Transverse colon (tissue), 4 donors: Measurements from ENCODE around the gene TASOR. TPM values are rescaled to one million over a fixed set of nuclear protein-coding genes. Genes with fewer than 3 reads are reported as not detected.
"Not testable (repeated sequence)": the region's sequence is repeated elsewhere in the genome, so short reads cannot be mapped to it uniquely, and the experiment has no call there.

Experiments
- DNase-seq: peaks from one replicate; pipeline ENCODE4 v3.0.0-alpha.2; 2019
- H3K27ac ChIP-seq, 4 donors: fragments of 200-600 bp; sonication (generic); 2 replicates each; pipeline ENCODE4 v1.5.1; 2016 to 2018; ENCODE audit warnings: inconsistent platforms in 4 of 4
- H3K27me3 ChIP-seq: fragments of 200-600 bp; sonication (generic); 2 replicates; pipeline ENCODE4 v1.5.1; 2017; ENCODE audit warnings: inconsistent platforms
- H3K36me3 ChIP-seq, 4 donors: fragments of 200-600 bp; sonication (generic); 2 replicates each; pipeline ENCODE4 v1.5.1; 2017 to 2019; ENCODE audit warnings: inconsistent platforms in 4 of 4
- H3K4me1 ChIP-seq, 4 donors: fragments of 200-600 bp; sonication (generic); 2 replicates each; pipeline ENCODE4 v1.5.1; 2017 to 2020; ENCODE audit warnings: inconsistent platforms in 4 of 4
- H3K4me3 ChIP-seq, 4 donors: fragments of 200-600 bp; sonication (generic); 1 replicate in 1 of 4; 2 replicates in 3 of 4; pipeline versions ENCODE4 v1.5.1 to v1.6.1; 2017 to 2019; ENCODE audit warnings: inconsistent platforms in 4 of 4
- H3K9me3 ChIP-seq, 2 donors: fragments of 200-600 bp; sonication (generic); 2 replicates each; pipeline ENCODE4 v1.5.1; 2017 to 2019; ENCODE audit warnings: inconsistent platforms in 2 of 2
- CTCF ChIP-seq, 5 experiments: fragments of 200-600 bp in 3 of 5; fragments of 450-650 bp in 2 of 5; sonication (generic) in 3 of 5; IDR thresholded peaks; 1 replicate in 2 of 5; 2 replicates in 3 of 5; pipeline ENCODE4 v1.5.1; 2016 to 2017; ENCODE audit warnings: antibody characterized with exemption in 5 of 5, inconsistent platforms in 3 of 5, mild to moderate bottlenecking in 2 of 5, moderate library complexity in 1 of 5
- EP300 ChIP-seq: sonication (generic); formaldehyde crosslinking; IDR thresholded peaks from one replicate; pipeline ENCODE4 v1.6.1; 2017; ENCODE audit warnings: antibody characterized with exemption, low read depth
- POLR2A ChIP-seq: fragments of 450-650 bp; IDR thresholded peaks from one replicate; pipeline ENCODE4 v1.6.1; 2016; ENCODE audit warnings: antibody characterized with exemption, mild to moderate bottlenecking, moderate library complexity
- POLR2AphosphoS5 ChIP-seq, 3 donors: sonication (generic); formaldehyde crosslinking; IDR thresholded peaks; one replicate each; pipeline ENCODE4 v1.6.1; 2016; ENCODE audit warnings: antibody characterized with exemption in 3 of 3
- WGBS, 2 donors: methylation state at CpG; one replicate each; pipeline ENCODE4 v1.1.5; 2018; ENCODE audit warnings: low coverage in 1 of 2; 5-methylcytosine and 5-hydroxymethylcytosine counted together
- in situ Hi-C, 4 donors: fragments of 200-750 bp; cut with MboI; loops; one replicate each; pipeline versions ENCODE4 v1.15.0 to v1.15.1; 2017; ENCODE audit warnings: low sequenced_read_pairs in 3 of 4, low pct_ligation_motif_present in 1 of 4, low pct_unique_long_range_greater_than_20kb in 1 of 4
- intact Hi-C: fragments of 100-400 bp; cut with DNase I; formaldehyde crosslinking; loops from one replicate; pipeline ENCODE4 v1.15.1; 2023; ENCODE audit warnings: low total_unique reads
- total RNA-seq, 4 donors: library from RNA; depleted of rRNA; stranded (reverse); fragments of >200 nt; gene quantifications; one replicate each; pipeline ENCODE4 v1.1.0, GENCODE V29; 2016

TASOR gene
- total RNA-seq, 4 donors from 2014 or later, result 25.9 to 69.1 (median 57.1) TPM

- no peak overlapping the region for H3K27ac ChIP-seq
- in situ Hi-C loops, result no loop called here
- H3K9me3 ChIP-seq, result no peaks in the 10 kb centered on the region
Observed at GRCh38 chr3:56720849-56721248, 37.8 kb upstream of the TASOR start.

GRCh38 chr3:56718809-56719208 lies 35.7 kb upstream of the TASOR start:
- DNase-seq, H3K9me3 ChIP-seq, H3K27me3 ChIP-seq, H3K4me3 ChIP-seq, H3K27ac ChIP-seq, H3K36me3 ChIP-seq, intact Hi-C loops, H3K4me1 ChIP-seq, in situ Hi-C loops: not testable (repeated sequence)
- 97% methylated on average over 5 of the region's 21 CpGs; no CpG with 5 or more reads in 1 of the 2 donors for WGBS, 2 donors

More at GRCh38 chr3:56720849-56721248, 37.8 kb upstream of the TASOR start:
- Histone ChIP-seq H3K27me3 (no peaks in the 10 kb centered on the region), H3K4me1 (no peaks in the 10 kb centered on the region), H3K36me3 (no peaks in the 10 kb centered on the region), H3K4me3 (no peak overlapping the region)
- intact Hi-C loops, result no loop called here
- DNase-seq, result no peak
- TF ChIP-seq POLR2AphosphoS5 (IDR thresholded peaks at IDR 0.05) (no peak), CTCF (IDR thresholded peaks at IDR 0.05) (no peak), EP300 (no peak), POLR2A (no peak)

GRCh38 chr3:56711344-56711743 lies 28.3 kb upstream of the TASOR start:
- no peak for TF ChIP-seq EP300
- TF ChIP-seq CTCF (IDR thresholded peaks at IDR 0.05), result no peak
- no peak for TF ChIP-seq POLR2AphosphoS5 (IDR thresholded peaks at IDR 0.05)
- no peak for TF ChIP-seq POLR2A
- intact Hi-C loops, result no loop called here
- DNase-seq, result no peak
- in situ Hi-C loops, result no loop called here
- Histone ChIP-seq H3K27me3 (no peaks in the 10 kb centered on the region), H3K4me3 (no peak overlapping the region), H3K36me3 (no peaks in the 10 kb centered on the region), H3K4me1 (no peaks in the 10 kb centered on the region), H3K27ac (no peak overlapping the region), H3K9me3 (no peaks in the 10 kb centered on the region)
- WGBS, 2 donors, result 89% methylated on average over 2 of the region's 2 CpGs; no CpG with 5 or more reads in 1 of the 2 donors

GRCh38 chr3:56707412-56707811 lies 24.3 kb upstream of the TASOR start:
- intact Hi-C loops, H3K4me1 ChIP-seq, H3K27me3 ChIP-seq, H3K9me3 ChIP-seq, H3K4me3 ChIP-seq, H3K36me3 ChIP-seq, H3K27ac ChIP-seq: not testable (repeated sequence)
- WGBS, 2 donors, result 79 to 80% methylated on average over 6 of the region's 6 CpGs
- in situ Hi-C loops, result loop anchor here in 2 of 4 donors (5.0 to 10.0 kb wide), 2 partner anchors 87 to 285 kb away; no protein-coding TSS in a partner anchor
- DNase-seq, result peak; percentile 15

- Histone ChIP-seq H3K27ac (no peak overlapping the region), H3K36me3 (no peaks in the 10 kb centered on the region), H3K4me1 (peaks cover 0 to 4% (median 0%) of the 10 kb centered on the region in 4 donors), H3K4me3 (no peak overlapping the region), H3K9me3 (no peaks in the 10 kb centered on the region), H3K27me3 (no peaks in the 10 kb centered on the region)
- in situ Hi-C loops (loop anchor here in 2 of 4 donors (5.0 to 10.0 kb wide), 2 partner anchors 88 to 286 kb away; no protein-coding TSS in a partner anchor), intact Hi-C loops (no loop called here)
- DNase-seq, result no peak
- no peak for TF ChIP-seq CTCF (IDR thresholded peaks at IDR 0.05)
- TF ChIP-seq POLR2AphosphoS5 (IDR thresholded peaks at IDR 0.05), result no peak
- TF ChIP-seq EP300, result no peak
- no peak for TF ChIP-seq POLR2A
Observed at GRCh38 chr3:56706629-56707028, 23.6 kb upstream of the TASOR start.
